Subcutaneous adipose tissue (tissue), 4 donors: ENCODE data around the gene CHRNA1. TPM values are rescaled to one million over a fixed set of nuclear protein-coding genes. Genes with fewer than 3 reads are reported as not detected.

Experiments
- total RNA-seq, 4 donors: library from RNA; depleted of rRNA; stranded (reverse); fragments of >200 nt; gene quantifications; one replicate each; pipeline ENCODE4 v1.1.0, GENCODE V29; 2016
- TF ChIP-seq, protein P1 (sequence below): fragments of 450-650 bp; IDR thresholded peaks from one replicate; pipeline ENCODE4 v1.5.1; 2016; ENCODE audit warnings: low read depth, mild to moderate bottlenecking, control low read depth, antibody characterized with exemption, moderate library complexity

CHRNA1 gene
- total RNA-seq, 4 donors from 2014 or later, result 0.44 to 0.85 TPM; not detected in 2

DNA sequence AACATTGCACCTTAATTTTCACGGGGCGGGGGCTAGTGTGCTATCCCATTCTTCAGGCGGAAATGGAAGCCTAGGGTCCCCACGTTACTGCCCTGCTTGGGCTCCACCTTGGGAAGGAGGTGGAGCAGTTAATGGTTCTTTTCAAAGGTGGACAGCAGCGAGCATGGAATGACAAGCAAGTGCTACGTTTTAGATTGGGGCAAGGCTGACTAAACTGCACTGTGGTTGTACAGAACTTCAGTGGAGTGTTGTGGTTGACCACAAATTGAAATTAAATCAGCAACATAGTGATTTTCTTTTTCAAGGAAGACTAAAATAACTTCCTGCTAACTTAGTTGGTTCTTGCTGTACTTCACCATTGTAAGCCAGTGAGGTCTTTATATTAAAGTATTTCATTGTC is 47.0 kb downstream of the CHRNA1 start:
- TF ChIP-seq, protein P1, sequence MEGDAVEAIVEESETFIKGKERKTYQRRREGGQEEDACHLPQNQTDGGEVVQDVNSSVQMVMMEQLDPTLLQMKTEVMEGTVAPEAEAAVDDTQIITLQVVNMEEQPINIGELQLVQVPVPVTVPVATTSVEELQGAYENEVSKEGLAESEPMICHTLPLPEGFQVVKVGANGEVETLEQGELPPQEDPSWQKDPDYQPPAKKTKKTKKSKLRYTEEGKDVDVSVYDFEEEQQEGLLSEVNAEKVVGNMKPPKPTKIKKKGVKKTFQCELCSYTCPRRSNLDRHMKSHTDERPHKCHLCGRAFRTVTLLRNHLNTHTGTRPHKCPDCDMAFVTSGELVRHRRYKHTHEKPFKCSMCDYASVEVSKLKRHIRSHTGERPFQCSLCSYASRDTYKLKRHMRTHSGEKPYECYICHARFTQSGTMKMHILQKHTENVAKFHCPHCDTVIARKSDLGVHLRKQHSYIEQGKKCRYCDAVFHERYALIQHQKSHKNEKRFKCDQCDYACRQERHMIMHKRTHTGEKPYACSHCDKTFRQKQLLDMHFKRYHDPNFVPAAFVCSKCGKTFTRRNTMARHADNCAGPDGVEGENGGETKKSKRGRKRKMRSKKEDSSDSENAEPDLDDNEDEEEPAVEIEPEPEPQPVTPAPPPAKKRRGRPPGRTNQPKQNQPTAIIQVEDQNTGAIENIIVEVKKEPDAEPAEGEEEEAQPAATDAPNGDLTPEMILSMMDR, result no peak

DNA sequence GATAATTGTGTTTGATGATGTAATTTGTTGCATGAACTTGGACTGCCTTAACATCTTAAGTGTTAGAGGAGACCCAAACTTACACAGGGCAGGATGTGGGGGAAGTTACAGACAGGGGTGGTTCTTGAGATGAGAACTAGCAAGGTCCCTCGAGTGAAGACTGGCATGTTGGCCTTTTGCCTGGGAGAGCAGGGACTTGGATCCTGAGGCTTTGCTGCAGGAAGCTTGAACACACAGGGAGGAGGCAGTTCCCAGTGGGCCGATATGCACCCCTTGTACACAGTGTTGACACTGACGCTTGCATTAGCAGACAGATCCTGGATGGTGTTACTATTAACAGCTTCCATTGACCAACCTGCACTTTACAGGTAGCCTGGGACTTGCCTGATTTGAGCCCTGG is 47.5 kb downstream of the CHRNA1 start:
- TF ChIP-seq, protein P1, result no peak

DNA sequence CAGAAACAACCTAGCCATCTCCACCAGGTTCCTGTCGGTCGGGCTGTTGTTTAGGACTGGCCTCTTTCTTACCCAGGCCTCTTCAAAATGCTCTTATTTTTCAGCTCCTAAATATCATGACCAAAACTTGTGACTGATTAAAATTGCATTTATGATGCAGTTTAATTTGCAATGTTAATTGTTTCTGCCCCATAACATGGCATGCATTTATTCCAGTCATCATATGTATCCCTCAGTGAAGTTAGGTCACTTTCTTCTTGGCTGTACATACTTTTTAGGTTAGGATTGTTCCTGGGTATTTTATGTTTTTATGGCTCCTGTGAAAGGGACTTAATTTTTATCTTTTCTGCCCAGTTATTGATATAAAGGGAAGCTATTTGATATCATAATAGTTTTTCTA is 50.6 kb downstream of the CHRNA1 start:
- TF ChIP-seq, protein P1, result no peak

DNA sequence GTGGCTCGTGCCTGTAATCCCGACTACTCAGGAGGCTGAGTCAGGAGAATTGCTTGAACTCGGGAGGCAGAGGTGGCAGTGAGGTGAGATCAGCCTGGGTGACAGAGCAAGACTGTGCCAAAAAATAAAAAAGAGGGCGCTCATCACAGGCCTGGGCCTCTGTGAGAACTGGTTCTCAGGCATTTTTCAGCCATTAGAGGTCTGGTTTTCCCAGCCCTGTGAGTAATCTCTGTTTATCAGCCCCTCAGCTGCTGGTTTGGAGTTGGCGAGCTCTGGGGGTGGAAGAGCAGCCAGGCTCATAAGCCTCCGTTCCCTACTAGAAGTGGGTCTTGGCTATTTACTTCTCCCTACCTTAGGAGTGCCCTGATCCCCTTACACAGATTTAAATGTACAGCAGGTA is 53.1 kb downstream of the CHRNA1 start:
- TF ChIP-seq, protein P1, result no peak

DNA sequence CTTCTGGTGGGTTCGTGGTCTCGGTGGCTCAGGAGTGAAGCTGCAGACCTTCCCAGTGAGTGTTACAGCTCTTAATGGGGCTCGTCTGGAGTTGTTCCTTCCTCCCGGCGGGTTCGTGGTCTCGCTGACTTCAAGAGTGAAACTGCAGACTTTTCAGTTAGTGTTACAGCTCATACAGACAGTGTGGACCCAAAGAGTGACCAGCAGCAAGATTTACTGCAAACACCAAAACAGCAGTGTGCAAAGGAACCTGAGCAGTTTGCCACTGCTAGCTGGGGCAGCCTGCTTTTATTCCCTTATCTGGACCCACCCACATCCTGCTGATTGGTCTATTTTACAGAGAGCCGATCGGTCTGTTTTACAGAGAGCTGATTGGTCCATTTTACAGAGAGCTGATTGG is 55.6 kb downstream of the CHRNA1 start:
- TF ChIP-seq, protein P1, result no peak

DNA sequence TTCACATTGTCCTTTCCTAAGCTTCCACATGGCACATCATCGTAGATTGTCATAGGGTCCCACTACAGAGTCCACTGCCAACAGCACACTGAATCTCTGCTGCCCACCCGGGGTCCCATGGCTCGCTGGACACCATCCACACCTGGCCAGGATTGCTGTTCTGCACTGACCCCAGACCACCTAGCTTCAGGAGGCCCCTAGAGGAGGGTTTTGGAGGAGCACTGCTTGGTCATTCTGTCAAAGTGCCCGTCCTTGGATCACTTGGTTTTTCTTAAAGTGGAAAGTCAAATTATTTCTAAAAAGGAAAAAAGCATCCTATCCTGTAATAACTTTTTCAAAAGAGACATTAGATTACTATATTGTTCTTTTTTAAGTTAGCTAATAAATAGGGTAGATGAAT is 59.0 kb downstream of the CHRNA1 start:
- TF ChIP-seq, protein P1, result no peak

DNA sequence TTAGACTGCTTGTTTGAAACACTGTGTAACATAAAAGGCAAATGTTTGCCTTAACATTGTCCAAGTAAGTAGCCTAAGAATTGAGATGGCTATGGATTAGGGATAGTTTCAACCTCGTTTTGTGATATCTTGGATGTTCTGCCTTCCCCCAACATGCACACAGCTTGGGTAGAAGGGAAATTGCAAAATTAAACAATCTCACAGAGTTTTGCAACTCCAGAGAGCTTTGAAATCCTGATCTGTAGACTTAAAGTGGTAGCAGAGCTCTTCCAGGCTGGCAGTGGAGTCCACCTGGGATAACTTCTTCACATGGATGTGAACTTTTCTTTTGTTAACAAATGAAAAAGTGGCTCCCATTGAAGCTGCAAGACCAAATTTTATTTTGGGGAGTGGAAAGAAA is 59.6 kb downstream of the CHRNA1 start:
- TF ChIP-seq, protein P1, result no peak
